AG09309 (cell line): ENCODE results near the gene PPIC.

Experiments
- DNase-seq: peaks from one replicate; pipeline ENCODE4 v3.0.0-alpha.2; 2010; ENCODE audit warnings: low read depth
- H3K4me3 ChIP-seq: 2 replicates; pipeline ENCODE4 v1.5.1; 2011; ENCODE audit warnings: mild to moderate bottlenecking, low read depth, low read length, moderate library complexity; ENCODE audit not compliant: control insufficient read depth
- CTCF ChIP-seq: IDR thresholded peaks from 2 replicates; pipeline ENCODE4 v1.5.1; 2011; ENCODE audit warnings: mild to moderate bottlenecking, low read depth, low read length, inconsistent platforms; ENCODE audit not compliant: insufficient read depth, control insufficient read depth; ENCODE audit errors: missing control alignments

The PPIC gene

GRCh38 chr5:123044926-123045617 is 8.5 kb upstream of the PPIC start:
- H3K4me3 ChIP-seq: no peak overlapping the region
- DNase-seq: no peak
- no peak for TF ChIP-seq CTCF

DNA sequence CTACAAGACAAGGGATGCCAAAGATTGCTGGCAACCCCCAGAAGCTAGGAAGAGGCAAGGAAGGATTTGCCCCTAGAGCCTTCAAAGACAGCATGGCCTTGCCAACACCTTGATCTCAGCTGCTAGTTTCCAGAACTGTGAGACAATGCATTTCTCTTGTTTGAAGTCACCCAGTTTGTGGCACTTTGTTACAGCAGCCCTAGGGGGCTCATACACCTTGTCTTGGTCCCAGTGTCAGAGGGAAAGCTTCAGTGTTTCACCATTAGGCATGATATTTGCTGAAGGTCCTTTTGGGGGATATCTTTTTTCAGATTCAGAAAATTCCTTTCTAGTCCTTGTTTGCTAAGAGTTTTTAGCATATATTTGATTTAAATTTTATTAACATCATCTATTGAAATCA is 3.1 kb upstream of the PPIC start:
- no peak for TF ChIP-seq CTCF

GRCh38 chr5:123037104-123037418 is 536 bp upstream of the PPIC start:
- DNase-seq: no peak
- peak overlapping the region; percentile 86 for H3K4me3 ChIP-seq
- no peak for TF ChIP-seq CTCF

More for the DNA sequence above, 3.1 kb upstream of the PPIC start:
- no peak for DNase-seq
- H3K4me3 ChIP-seq: no peak overlapping the region

- peak overlapping the region; percentile 86 for H3K4me3 ChIP-seq
- DNase-seq: no peak
- TF ChIP-seq CTCF: no peak
Measured at GRCh38 chr5:123035918-123036390, 571 bp downstream of the PPIC start.

- no peak for DNase-seq
- peak overlapping the region; percentile 86 for H3K4me3 ChIP-seq
- TF ChIP-seq CTCF: no peak
Measured at GRCh38 chr5:123035360-123035917, 1.1 kb downstream of the PPIC start.

DNA sequence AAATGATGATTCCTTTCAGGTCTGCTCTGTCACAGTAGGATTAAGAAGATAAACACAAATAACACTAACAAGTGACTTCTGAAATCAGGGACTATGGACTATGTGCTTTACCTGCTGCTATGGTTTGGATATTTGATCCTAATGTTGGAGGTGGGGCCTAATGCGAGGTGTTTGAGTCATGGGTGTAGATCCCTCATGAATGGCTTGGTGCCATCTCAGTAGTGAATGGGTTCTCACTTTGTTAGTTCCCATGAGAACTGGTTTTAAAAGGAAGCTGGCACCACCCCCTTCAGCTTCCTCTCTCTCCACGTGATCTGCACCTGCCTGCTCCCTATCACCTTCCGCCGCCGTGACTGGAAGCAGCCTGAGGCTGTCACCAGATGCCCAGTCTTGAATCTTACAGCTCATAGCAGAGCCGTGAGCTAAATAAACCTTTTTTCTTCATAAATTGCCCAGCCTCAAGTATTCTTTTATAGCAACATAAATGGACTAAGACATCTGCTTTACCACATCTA is 3.3 kb downstream of the PPIC start:
- no peak for TF ChIP-seq CTCF
- DNase-seq: no peak
- no peak overlapping the region for H3K4me3 ChIP-seq
